Measurements from ENCODE around the gene TMTC4.
"Not testable (repeated sequence)": the region's sequence is repeated elsewhere in the genome, so short reads cannot be mapped to it uniquely, and the experiment has no call there.

TMTC4 gene

DNA sequence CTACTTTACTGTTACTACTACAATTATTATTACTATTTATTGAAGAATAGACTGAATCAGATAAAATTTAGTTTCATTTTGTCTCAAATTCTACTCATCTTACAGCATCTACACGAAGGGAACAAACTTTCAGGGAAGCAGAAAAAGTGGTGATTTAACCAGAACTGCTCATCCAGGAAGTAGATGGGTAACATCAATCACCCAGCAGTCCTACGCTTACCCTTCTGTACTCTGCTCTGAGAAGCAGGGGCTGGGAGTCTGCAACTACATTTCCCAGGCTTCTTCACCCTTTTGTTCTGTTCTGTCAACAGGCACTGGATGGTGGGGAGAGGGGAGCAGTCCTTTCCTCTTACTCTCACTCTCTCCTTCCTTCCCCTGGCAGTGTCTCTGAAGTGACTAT lies 54.7 kb downstream of the TMTC4 start:
- no peak for DNase-seq

DNA sequence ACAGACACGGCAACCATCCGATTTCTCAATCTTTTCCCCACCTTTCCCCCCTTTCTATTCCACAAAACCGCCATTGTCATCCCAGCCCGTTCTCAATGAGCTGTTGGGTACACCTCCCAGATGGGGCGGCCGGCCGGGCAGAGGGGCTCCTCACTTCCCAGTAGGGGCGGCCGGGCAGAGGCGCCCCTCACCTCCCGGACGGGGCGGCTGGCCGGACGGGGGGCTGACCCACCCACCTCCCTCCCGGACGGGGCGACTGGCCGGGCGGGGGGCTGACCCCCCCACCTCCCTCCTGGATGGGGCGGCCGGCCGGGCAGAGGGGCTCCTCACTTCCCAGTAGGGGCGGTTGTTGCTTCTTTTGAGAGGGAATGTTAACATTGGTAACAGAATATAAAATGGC lies 55.7 kb downstream of the TMTC4 start:
- DNase-seq: not testable (repeated sequence)

DNA sequence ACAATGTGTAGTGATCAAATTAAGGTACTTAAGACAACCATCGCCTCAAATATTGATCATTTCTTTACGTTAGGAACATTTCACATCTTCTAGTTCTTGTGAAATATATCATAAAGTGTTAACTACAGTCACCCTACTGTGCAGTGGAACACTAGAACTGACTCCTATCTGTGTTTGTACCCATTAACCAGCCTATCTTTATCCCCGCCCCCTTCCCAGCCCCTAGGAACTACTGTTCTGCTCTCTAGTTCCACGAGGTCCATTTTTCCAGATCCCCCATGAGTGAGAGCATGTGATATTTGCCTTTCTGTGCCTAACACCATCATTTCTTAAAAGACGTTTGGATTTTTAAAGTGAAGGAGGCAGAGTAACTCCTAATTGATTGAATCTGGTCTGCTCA lies 61.6 kb downstream of the TMTC4 start:
- no peak for DNase-seq

DNA sequence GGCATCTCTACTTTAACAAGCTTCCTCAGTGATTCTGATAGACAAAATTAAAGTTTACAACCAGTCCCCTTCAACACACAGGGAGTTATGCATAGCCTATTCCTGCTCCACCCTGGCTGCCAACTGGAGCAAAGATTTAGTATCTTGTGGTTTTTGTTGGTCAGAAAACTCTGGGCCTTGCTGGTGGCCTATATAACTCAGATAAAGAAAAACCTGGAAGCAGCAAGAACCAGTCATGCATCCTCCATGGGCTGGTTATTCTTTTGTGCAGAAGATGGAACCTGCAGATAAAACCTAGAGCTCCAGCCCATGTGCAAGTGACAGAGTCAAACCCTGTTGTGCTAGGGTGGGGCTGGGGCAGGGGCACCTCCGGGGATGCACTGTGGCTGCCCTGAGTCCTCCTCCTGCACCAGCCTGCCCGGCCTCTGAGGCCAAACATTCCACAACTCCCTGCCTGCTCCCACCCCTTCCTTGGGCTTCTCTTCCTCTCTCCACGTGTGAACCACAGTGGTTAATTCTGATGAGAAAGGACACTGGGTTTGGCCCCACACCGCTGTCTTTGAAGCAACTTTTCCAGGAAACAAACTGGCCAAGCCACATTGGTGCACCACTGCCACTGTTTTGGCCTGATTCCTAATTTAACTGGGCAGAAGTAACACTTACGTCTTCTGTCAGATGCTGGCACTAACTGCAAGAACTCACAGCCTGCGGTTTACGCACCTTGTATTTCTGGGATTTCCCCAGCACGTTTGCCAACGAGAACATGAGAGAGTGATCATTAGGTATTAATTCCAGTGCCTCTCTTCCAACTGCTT lies 62.7 kb downstream of the TMTC4 start:
- no peak for DNase-seq

DNA sequence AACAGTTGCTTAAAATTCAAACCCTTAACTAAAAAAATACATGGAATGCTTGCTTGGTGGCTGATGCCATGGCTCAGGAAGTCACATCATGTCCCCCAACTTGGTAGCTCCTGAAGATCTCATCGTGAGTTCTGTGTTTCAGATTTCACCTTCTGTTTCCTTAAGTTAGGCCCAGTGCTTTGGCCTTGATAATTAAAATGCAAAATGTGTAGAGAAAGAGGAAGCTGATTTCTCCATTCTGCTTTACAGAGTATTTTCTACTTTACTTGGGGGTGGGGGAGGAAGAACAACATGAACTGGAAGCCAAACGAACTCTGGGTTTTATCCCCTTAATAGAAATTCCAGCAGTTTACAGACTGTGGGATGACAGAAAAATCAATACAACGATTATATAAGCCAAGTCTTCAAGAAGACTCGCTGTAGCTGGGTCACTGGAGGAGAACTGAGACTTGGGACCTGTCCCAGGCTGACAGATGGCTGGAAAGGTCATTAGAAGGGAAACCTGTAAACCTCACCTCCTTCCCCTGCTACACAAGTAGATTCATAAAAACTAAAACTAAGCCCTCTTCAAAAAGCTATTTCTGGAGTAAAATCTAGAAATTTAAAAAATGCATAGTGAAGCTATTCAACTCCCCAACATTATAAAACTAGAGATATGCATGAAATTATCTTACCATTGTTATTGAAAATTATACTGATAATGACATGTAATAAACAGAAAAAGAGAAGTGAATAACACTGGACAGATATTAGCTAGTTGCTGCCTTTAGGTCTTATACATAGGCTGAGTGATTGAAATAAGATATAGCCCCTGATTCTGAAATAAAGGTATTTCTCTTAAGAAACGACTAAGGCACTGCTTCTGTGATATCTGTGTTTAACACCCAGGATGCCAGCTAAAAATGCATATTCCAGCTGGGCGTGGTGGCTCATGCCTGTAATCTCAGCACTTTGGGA lies 63.9 kb downstream of the TMTC4 start:
- DNase-seq: no peak

DNA sequence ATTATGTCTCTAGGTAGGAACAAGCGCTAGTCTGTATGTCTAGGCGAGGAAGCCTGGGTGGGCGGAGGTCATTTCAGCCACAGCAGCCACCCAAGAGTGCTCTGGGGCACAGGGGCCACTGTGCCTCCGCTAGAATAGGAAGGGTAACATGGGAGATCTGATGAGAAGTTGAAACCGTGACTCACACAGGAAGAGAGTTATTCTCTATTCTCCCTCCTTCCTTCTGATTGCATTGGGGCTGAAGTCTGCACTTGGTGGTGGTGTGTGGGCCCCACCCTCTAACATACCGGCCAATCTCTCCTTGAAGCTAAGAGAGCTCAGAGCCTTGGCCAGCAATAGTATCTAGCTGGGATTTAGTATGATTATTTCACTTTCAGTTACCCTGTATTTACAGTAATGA lies 65.7 kb downstream of the TMTC4 start:
- DNase-seq: peak in 1 of 2 experiments; percentile 14

DNA sequence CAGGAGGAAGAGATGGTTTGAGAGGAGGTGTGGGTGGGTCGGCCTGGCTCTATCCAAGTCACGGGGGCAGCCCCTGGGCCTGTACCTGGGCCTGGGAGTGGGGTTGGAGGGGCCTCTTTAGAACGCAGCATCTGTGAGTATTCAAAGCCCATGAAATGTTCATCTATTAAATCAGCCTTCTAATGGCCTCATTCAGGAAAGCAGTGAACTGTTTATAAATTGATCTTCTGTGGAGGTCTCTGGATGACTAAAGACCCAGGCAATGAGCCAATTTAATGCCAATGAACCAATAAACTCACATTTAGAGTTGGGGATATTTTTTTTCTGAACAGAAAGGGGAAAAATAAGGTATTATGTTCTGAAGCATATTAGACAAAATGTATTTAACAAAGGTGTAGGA lies 66.1 kb downstream of the TMTC4 start:
- no peak for DNase-seq

DNA sequence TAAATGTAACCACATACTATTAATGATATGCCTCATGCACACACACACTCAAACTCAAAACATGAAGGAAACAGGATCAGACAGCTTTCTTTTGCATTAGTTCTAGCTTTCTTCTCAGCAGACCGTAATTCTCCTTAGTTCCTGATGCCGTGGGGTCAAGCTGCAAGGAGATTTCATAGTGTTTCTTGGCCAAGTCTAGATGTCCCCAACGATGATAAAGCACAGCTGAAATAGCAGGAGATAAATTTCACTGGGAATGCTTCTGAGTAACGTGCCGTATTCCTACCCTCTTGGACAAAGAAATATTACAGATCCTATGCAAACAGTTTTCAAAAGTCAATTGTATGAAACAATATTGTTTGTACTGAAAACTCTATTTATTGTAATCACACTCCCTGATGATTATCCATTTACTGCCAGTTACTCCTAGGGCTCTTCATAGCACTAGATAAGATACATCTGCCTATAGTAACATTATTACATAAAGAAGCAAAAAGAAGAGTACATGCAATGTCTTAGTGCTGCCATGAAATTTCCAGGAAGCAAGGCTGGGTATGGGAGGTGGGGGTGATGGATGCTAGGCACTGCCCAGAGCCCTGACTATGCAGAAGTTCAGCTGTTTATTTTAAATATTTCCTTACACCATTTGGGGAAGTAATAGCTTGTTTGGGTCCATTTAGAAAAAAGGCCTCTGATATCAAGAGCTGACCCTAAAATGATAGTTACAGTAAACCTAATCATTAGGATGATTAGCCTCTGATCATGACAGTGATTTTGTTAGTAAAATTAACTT lies 69.5 kb downstream of the TMTC4 start:
- no peak for DNase-seq

DNA sequence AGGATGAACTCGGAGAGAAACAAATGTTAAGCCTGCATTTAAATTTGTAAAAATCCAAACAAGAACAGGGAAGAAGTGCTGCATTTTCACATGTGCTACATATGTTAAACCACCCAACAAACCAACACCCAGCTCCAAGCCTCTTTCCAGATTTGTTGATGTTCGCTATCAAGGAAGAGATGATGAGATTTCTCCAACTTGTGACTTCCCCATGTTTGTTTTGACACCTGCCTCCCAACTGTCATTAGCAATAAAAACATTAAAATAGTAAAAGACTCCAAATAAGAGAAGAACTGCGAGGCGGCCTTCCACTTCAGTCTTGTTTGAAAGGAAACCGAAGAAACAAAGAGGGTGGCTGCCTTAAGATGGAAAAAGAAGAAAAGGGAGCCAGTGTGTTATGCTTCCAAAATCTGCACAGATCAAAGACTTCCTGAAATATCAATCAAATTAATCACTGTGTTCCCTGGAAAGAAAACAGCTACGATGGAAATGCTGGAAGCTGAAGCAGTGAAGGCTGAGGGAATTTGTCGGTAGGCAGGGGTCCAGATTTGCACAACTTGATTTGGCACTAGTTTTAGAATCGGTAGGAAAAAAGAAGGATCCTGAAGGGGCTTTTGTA lies 72.0 kb downstream of the TMTC4 start:
- no peak for DNase-seq

DNA sequence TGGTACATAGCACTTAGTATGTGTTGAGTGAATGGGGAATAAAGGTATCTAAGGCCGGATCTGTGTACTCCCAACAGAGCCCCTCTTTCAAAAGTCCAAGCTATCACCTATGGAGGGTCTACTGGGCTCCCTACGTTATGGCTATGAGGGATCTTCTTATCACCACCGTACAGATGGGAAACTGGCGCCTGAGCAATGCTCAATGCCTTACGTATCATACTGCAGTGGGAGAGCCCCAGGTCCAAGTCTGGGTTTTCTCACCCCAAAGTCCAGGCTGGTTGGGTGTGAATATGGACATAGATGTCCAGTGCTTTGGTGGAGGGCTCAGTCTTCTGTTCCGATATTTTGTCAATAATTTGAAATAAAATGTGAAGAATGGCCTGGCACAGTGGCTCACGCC lies 72.9 kb downstream of the TMTC4 start:
- DNase-seq: no peak

DNA sequence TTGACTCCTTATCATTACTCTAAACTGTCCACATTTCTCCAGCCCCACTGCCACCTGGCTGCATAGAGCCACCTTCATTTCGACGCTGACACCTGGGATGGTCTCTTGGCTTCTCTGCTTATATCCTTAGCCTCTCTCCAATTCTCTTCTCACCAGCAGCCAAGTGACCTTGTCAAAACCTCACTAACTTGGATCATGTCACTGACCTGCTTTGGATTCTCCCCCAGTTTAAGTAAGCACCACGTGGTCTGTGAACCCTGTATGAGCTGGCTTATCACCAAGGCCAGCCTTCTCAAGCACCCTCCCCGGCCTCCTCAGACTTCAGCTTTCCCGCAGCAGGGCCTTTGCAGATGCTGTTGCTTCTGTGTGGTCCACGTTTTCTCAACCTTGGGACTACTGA lies 73.7 kb downstream of the TMTC4 start:
- no peak for DNase-seq

DNA sequence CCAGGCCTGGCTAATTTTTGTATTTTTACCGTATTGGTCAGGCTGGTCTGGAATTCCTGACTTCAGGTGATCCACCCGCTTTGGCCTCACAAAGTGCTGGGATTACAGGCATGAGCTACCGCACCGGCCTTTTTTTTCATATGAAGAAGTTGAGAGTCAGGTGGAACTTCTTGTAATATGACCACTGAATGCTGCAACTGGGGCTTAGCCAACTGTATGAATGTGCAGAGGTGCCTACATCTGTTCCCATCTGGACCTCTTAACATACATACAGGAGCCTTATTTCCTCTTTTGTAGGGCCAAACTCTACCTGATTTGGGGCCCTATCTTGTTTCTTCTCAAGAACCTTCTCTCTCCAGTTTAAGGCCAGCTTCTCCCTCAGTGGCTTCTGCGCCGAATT lies 74.1 kb downstream of the TMTC4 start:
- no peak for DNase-seq

DNA sequence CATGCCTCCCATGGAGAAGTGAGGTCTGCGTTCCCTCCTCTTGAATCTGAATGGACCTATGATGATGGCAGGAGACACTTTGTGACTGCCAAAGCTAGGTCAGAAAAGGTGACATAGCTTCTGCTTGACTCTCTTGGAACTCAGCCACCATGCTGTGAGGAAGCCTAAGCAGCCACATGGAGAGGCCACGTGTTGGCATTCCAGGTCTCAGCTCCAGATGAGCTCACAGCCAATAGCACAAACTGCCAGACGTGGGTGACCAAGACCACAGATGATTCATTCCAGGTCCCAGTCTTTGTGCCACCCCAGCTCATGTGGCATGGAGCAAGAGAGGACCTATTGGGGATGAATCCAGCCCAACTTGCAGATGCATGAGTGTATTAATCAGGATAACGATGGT lies 77.3 kb downstream of the TMTC4 start:
- no peak for DNase-seq

DNA sequence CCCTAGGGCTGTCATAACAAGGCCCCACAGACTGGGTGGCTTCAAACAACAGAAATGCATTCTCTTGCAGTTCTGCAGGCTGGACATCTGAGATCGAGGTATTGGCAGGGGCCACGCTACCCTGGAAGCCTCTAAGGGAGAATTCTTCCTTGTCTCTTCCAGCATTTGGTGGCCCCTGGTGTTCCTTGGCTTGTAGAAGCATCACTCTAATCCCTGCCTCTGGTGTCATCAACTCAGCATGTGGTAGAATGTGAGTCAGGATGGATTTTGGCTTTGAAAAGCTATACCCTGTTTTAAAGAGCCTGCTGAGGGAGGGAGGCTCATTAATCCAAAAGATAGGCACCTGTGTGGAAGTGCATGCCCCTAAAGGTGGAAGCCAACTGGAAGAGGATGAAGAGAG lies 78.1 kb downstream of the TMTC4 start:
- no peak for DNase-seq

DNA sequence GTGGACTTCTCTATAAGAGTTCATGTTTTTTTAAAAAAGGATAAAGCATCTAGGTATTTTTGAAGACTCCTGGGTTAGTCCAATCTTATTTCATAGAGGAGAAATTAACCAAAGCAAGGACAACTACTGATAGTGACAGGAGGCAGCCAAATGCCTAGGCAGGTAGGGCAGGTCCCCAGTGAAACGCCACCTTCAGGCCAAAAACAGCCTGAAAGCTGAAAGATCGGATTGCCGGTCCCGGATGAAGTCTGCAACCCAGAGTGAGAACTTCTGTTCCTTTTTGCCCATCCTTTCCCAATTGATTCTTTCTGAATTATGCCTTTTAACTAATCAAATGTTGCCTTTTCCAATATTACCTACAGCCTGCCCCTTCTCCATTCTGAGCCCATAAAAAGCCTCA lies 79.9 kb downstream of the TMTC4 start:
- no peak for DNase-seq

DNA sequence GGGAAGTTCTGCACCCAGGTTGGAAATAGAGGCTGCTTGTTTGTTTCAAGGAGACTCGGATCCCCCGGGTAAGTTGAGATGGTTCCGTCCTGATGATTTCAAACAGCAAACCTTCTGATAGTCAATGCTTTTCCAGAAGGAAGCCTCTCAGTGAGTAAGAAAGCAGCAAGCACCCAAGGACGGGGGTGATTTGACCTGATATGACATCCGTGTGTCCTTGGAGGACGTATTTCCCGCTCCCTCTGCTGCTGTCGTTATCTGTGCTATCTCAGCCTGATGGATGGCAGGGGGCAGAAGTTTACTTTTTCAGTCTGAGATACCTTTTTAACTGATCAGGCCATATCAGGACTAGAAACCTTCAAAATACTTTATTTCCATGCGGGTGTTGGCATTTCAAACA lies 80.3 kb downstream of the TMTC4 start:
- DNase-seq: no peak

DNA sequence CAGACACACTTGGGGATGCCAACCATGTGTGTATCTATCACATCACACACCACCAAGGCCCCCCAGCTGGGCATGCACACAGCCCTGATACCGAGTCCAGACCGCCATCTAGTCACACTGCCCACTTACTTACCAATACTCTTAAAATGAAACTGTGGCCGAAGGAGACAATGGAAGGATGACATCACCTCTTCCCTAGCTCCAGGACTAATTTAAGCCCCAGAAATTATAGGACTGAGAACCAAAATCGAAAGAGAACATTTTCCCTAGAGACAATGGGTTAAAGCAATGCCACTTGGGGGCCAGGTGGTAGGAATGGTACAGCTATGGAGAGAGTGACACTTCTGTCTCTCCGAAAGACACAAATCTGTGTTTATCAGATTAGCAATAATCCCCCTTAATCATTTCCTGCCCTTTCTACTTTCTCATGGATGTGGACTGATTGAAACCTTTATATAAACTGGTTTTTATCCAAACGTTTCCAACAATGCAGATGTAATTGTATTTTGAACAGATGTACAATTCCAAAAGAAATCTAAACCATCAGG lies 85.3 kb downstream of the TMTC4 start:
- DNase-seq: no peak

DNA sequence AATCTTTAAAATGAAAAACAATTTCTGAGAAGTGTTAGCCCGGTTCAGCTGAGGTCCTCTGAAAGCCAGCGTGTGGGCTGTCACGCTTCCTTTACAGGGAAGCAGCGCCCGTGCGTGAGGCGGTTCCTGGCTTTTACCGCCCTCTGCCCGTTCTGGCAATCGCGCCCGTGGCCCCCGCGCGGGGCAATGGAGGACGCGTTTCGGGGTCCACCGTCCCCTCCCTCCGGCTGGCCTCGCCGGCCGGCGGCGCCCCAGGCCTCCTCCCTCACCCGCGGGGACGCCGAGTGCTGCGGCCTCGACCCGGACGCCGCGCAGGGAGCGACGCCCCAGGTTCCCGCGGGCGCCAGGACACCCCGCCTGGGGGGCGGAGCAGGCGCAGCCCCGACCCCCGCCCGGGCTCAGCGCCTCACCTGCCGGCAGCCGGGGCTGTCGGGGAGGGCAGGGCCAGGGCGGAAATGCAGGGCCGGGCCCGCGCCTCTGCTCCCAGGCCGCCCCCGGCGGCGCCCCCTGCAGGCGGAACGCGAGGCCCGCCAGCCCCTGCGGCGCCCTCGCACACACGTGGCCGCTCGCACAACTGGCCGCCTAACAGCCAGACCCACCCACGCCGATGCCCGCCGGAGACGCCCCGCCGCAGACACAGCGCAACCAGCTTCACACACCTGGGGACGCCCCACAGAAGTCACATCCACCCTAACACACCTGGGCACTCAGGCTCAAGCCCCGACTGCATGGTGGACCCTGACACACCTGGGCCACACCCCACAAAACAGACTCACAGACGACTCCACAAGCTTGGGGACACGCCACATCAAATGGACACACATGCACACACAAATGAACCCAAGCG lies 86.0 kb downstream of the TMTC4 start, which contains the start of gene GGACT:
Gene GGACT (minus strand): TSS at position 459 of the 847 bp plus-strand sequence. CDS start 56,198 bp downstream, outside the sequence.
- DNase-seq: peak; percentile 85 to 87

DNA sequence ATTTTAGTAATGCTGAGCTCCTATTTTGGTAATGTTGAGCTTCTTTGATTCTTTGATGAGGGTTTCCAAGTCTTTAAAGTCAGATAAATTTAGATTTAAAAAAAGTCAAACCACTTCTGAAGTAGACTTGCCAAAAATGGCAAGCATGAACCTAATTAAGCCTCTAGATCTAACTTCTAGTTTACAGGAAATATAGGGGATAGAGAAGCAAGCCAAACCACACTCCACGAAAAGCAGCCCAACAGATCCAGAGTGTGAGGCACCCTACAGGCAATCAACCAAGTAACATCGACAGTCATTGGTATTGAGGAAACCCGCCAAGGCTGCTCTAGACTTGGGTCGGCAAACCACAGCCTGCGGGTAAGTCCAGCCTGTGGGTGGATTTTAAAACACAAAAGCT lies 89.7 kb downstream of the TMTC4 start:
- DNase-seq: peak in 1 of 2 experiments; percentile 14

DNA sequence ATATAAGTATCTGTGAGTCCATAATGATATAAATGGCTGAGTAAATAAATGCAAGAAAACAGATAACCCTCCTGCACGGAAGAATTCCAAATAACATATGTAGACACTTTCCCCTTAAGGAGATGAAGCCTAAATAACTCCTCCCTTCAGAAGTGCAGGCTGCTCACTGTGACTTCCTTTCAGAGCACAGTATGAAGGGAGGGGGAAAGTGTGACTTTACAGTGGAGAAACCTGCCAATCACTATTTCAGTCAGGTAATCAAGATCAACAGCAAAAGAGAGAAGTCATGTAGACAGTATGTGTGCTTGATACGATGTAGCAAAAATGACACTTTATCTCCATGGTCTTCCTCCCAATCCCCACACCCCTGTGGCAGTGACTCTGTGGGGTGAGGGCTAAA lies 93.1 kb downstream of the TMTC4 start:
- DNase-seq: no peak

DNA sequence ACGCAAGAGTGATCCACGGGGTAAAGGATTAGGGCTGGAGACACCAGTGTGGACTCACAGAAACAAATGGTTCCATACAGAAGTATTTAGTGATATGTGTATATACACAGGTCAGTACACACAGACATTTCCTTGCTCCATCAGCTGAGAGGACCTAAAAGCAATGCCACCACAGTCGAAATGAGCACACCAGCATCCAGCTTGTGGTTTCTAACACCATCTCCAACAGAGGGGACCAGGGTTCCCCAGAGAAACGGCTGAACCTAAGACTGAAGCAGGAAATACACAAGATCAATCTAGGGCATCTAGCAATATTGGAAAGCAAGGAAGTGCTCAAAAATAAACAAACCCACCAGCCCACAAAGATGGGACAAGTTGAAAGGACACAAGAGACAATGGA lies 93.6 kb downstream of the TMTC4 start:
- no peak for DNase-seq
